A673 (cell line): ENCODE measurements around the gene MVB12B. TPM values are rescaled to one million over a fixed set of nuclear protein-coding genes. Genes with fewer than 3 reads are reported as not detected.

Experiments
- BruUV-seq: library from RNA; stranded (reverse); fragments of 400-500 nt; replicated peaks from 2 replicates; lab custom pipeline; 2021; lab: Mats Ljungman, UMichigan
- CTCF ChIA-PET: fragments of 300-600 bp; sonication (Branson Sonifier 250); formaldehyde crosslinking; loops from one replicate; lab custom pipeline; 2022; ENCODE audit warnings: antibody characterized with exemption; lab: Charles Lee
- POLR2A ChIA-PET: fragments of 300-600 bp; sonication (Branson Sonifier 250); formaldehyde crosslinking; loops from one replicate; lab custom pipeline; 2022; ENCODE audit warnings: antibody characterized with exemption; ENCODE audit not compliant: low non-redundant PET; lab: Charles Lee
- DNase-seq: peaks from one replicate; pipeline ENCODE4 v3.0.0-alpha.2; 2015; ENCODE audit warnings: low spot score
- H3K27ac ChIP-seq: fragments of 200-600 bp; sonication (generic); 2 replicates; pipeline ENCODE4 v1.5.1; 2016; ENCODE audit warnings: mixed run types, low read depth, mild to moderate bottlenecking, mixed read lengths, antibody characterized with exemption, low read length; ENCODE audit not compliant: poor library complexity, severe bottlenecking
- H3K27me3 ChIP-seq: fragments of 200-600 bp; sonication (generic); replicated peaks from 2 replicates; pipeline ENCODE4 v1.6.1; 2017; ENCODE audit warnings: mixed run types, low read depth, mild to moderate bottlenecking, mixed read lengths, antibody characterized with exemption, low read length; ENCODE audit not compliant: insufficient read depth, poor library complexity
- H3K36me3 ChIP-seq: fragments of 200-600 bp; sonication (generic); 2 replicates; pipeline ENCODE4 v1.6.1; 2016; ENCODE audit warnings: mixed run types, mild to moderate bottlenecking, mixed read lengths, antibody characterized with exemption, low read length; ENCODE audit not compliant: insufficient read depth, poor library complexity, severe bottlenecking
- H3K4me1 ChIP-seq: fragments of 200-600 bp; sonication (generic); 2 replicates; pipeline ENCODE4 v1.6.1; 2017; ENCODE audit warnings: mixed run types, mild to moderate bottlenecking, mixed read lengths, antibody characterized with exemption, low read length; ENCODE audit not compliant: insufficient read depth, poor library complexity, severe bottlenecking
- H3K4me3 ChIP-seq: fragments of 200-600 bp; sonication (generic); 2 replicates; pipeline ENCODE4 v1.5.1; 2016; ENCODE audit warnings: low read depth, mixed run types, mild to moderate bottlenecking, mixed read lengths, low read length; ENCODE audit not compliant: poor library complexity, severe bottlenecking
- H3K9me3 ChIP-seq: fragments of 200-600 bp; sonication (generic); 2 replicates; pipeline ENCODE4 v1.6.1; 2016; ENCODE audit warnings: mixed run types, low read depth, mild to moderate bottlenecking, mixed read lengths, antibody characterized with exemption, low read length; ENCODE audit not compliant: poor library complexity, severe bottlenecking
- EZH2 ChIP-seq: fragments of 200-600 bp; sonication (generic); IDR thresholded peaks from 2 replicates; pipeline ENCODE4 v1.6.1; 2017; ENCODE audit warnings: borderline replicate concordance, low read depth, mild to moderate bottlenecking, mixed read lengths, antibody characterized with exemption, low read length; ENCODE audit not compliant: poor library complexity, severe bottlenecking
- intact Hi-C: fragments of 100-400 bp; cut with micrococcal nuclease; formaldehyde crosslinking; loops from one replicate; pipeline ENCODE4 v1.10.0; 2022; ENCODE audit not compliant: unreplicated experiment
- total RNA-seq: library from RNA; stranded (reverse); gene quantifications from 2 replicates; pipeline ENCODE4 v1.2.3, GENCODE V29; 2021
- TF ChIP-seq, protein P1 (sequence below): fragments of 300-800, 200-600 bp; sonication (generic); conservative IDR thresholded peaks from 2 replicates; pipeline ENCODE4 v1.5.1; 2017; ENCODE audit warnings: low read depth, mild to moderate bottlenecking, antibody characterized with exemption, low read length, moderate library complexity, mixed read lengths

MVB12B gene
- total RNA-seq, 1 experiment from 2014 or later, result 12.3 TPM

- BruUV-seq, result no TSS peak
- intact Hi-C loops, result no loop called here
- Histone ChIP-seq H3K9me3 (no peaks in the 10 kb centered on the region), H3K4me1 (peaks cover 12% of the 10 kb centered on the region), H3K27ac (no peak overlapping the region), H3K4me3 (no peak overlapping the region), H3K27me3 (peaks cover 54% of the 10 kb centered on the region), H3K36me3 (no peaks in the 10 kb centered on the region)
- POLR2A ChIA-PET, result no interaction called here
- DNase-seq, result no peak
- CTCF ChIA-PET, result no interaction called here
- TF ChIP-seq, protein P1, sequence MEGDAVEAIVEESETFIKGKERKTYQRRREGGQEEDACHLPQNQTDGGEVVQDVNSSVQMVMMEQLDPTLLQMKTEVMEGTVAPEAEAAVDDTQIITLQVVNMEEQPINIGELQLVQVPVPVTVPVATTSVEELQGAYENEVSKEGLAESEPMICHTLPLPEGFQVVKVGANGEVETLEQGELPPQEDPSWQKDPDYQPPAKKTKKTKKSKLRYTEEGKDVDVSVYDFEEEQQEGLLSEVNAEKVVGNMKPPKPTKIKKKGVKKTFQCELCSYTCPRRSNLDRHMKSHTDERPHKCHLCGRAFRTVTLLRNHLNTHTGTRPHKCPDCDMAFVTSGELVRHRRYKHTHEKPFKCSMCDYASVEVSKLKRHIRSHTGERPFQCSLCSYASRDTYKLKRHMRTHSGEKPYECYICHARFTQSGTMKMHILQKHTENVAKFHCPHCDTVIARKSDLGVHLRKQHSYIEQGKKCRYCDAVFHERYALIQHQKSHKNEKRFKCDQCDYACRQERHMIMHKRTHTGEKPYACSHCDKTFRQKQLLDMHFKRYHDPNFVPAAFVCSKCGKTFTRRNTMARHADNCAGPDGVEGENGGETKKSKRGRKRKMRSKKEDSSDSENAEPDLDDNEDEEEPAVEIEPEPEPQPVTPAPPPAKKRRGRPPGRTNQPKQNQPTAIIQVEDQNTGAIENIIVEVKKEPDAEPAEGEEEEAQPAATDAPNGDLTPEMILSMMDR, result no peak
- no peak for TF ChIP-seq EZH2
These were observed 192.1 kb downstream of the MVB12B start for GRCh38 chr9:126518763-126519162.

DNA sequence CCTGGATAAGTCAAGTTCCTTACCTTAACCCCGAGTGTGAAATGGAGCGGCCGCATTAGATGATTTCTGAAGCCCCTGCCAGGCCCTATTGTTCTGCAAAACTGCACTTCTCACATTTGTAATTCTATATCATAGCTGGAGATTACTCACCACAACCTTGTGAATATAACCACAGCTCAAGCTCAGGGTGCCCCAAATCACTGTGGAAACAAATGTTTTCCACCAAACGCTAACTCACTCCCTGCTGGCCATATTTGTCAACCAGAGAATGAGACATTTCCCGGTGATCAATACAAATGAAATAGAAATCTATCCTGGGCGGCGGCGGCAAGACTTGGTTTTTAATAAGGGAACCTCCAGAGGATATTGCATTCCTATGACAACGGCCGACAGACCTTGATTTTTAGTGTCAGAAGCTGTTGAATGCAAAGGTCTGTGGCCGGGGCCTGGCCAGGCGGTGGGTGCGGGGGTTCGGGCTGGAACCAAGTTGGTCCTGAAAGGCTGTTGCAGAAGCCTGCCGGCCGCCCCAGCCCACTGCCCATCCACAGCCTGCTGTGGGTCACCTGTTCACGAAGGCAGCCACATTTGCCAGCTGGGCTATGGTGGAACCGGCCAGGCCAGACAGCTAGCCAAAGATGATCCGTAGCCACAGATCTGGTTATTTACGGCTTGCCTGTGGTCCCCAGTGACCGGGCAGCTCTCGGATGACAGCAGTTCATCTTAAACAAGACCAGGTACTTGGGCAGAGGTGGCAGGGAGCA is 193.2 kb downstream of the MVB12B start:
- Histone ChIP-seq H3K36me3 (no peaks in the 10 kb centered on the region), H3K4me1 (peaks cover 12% of the 10 kb centered on the region), H3K9me3 (no peaks in the 10 kb centered on the region), H3K27me3 (peaks cover 54% of the 10 kb centered on the region), H3K4me3 (no peak overlapping the region), H3K27ac (no peak overlapping the region)
- intact Hi-C loops, result no loop called here
- CTCF ChIA-PET, result no interaction called here
- TF ChIP-seq, protein P1, result no peak
- POLR2A ChIA-PET, result no interaction called here
- BruUV-seq, result no TSS peak
- DNase-seq, result no peak

DNA sequence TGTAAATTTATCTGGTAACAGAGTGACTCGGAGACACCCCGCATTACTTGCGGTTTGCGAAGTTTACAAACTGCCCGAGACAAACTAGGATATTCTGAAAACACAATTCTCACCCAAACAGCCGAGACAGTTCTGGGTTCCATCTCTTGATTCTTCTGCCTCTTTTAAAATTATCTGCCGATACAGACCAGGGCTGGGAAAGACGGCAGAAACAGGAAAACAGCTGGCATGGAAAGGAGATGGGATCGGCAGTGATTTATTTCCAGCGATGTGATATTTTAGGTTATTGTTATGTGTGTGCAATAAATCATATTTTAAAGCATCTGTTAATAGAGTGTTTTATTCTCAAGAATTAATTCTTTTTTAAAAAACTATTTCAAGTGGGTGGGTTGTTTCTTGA is 193.8 kb downstream of the MVB12B start:
- no peaks in the 10 kb centered on the region for H3K9me3 ChIP-seq
- CTCF ChIA-PET, result interaction anchor here (0.6 kb wide), 2 partner anchors 35 to 64 kb away, joined by 4 to 6 read pairs; no protein-coding TSS in a partner anchor
- peaks cover 54% of the 10 kb centered on the region for H3K27me3 ChIP-seq
- no peak for DNase-seq
- no peaks in the 10 kb centered on the region for H3K36me3 ChIP-seq
- no peak overlapping the region for H3K27ac ChIP-seq
- no peak for TF ChIP-seq EZH2
- TF ChIP-seq, protein P1, result no peak
- BruUV-seq, result no TSS peak
- no peak overlapping the region for H3K4me3 ChIP-seq
- POLR2A ChIA-PET, result no interaction called here
- peaks cover 12% of the 10 kb centered on the region for H3K4me1 ChIP-seq
- intact Hi-C loops, result no loop called here
